ENCODE data around the gene SMARCC2. TPM values are rescaled to one million over a fixed set of nuclear protein-coding genes. Genes with fewer than 3 reads are reported as not detected.

The SMARCC2 gene
- total RNA-seq, 1 donor from 2014 or later: 105 TPM

DNA sequence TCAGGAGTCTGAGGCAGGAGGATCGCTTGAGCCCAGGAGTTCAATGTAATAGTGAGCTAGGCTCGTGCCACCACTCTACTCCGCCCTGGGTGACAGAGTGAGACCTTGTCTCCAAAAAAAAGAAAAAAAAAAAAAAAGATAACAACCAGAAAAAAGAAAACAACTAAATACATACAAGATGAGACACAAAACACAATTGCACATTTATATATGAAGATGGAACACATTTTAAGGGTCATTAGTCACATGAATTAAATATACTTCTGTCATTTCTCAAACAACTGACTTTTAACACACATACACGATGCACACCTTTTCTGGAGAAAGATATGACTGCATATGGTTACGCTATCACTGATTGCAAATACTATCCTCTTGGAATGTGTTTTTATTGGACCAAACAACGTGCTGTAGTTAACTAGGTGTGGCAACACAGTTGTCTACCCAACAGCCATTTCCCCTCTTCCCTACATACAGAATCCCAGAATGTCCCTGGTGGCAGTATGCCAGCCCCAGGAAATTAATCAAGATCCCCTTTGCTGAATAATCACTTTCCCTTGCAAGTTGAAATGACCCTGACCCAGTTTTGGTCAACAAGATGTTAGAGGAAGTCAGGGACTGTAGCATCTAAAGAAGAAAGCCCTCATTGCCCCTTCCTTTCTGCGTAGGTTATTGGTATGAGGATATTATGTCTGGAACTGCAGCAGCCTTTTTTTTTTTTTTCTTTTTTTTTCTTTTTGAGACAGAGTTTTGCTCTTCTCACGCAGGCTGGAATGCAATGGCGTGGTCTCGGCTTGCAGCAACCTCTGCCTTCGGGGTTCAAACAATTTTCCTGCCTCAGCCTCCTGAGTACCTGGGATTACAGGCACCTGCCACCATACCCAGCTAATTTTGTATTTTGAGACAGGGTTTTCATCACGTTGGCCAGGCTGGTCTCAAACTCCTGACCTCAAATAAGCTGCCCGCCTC, 42.5 kb downstream of the SMARCC2 start:
- Mint-ChIP-seq H3K27ac (ENCODE audit: unreplicated experiment) (peak overlapping the region; percentile 64), H3K9me3 (ENCODE audit: unreplicated experiment) (no peaks in the 10 kb centered on the region), H3K27me3 (ENCODE audit: unreplicated experiment) (peaks cover 8% of the 10 kb centered on the region), H3K4me3 (ENCODE audit: unreplicated experiment) (peak overlapping the region; percentile 60), H3K36me3 (ENCODE audit: low read depth, unreplicated experiment) (peaks cover 31% of the 10 kb centered on the region), H3K4me1 (ENCODE audit: unreplicated experiment) (peaks cover 48% of the 10 kb centered on the region)
- TF ChIP-seq, protein P1, sequence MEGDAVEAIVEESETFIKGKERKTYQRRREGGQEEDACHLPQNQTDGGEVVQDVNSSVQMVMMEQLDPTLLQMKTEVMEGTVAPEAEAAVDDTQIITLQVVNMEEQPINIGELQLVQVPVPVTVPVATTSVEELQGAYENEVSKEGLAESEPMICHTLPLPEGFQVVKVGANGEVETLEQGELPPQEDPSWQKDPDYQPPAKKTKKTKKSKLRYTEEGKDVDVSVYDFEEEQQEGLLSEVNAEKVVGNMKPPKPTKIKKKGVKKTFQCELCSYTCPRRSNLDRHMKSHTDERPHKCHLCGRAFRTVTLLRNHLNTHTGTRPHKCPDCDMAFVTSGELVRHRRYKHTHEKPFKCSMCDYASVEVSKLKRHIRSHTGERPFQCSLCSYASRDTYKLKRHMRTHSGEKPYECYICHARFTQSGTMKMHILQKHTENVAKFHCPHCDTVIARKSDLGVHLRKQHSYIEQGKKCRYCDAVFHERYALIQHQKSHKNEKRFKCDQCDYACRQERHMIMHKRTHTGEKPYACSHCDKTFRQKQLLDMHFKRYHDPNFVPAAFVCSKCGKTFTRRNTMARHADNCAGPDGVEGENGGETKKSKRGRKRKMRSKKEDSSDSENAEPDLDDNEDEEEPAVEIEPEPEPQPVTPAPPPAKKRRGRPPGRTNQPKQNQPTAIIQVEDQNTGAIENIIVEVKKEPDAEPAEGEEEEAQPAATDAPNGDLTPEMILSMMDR (IDR thresholded peaks at IDR 0.05; ENCODE audit: unreplicated experiment): no peak
- DNase-seq (ENCODE audit: low spot score): no peak

DNA sequence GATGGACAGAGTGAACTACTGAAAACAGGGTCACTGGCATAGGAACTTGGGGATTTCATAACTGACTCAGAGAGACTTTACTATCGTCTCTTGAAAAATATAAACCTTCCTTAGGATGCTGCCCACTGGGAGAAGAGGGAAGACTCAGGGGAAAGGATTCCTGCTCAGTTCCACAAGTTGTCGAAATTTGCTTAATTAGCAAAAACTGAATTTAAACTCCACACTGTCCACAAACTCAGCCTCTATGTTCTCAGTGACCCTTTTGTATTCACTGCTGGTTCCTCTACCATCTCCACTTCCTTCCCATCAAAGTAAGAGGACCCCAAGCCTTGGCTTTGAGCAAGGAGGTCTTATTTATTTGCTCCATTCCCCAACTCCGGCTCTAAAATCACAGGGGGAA, 44.1 kb downstream of the SMARCC2 start:
- Mint-ChIP-seq H3K4me1 (ENCODE audit: unreplicated experiment) (peaks cover 52% of the 10 kb centered on the region), H3K27me3 (ENCODE audit: unreplicated experiment) (peaks cover 8% of the 10 kb centered on the region), H3K4me3 (ENCODE audit: unreplicated experiment) (peak overlapping the region; percentile 47), H3K36me3 (ENCODE audit: low read depth, unreplicated experiment) (peaks cover 43% of the 10 kb centered on the region), H3K9me3 (ENCODE audit: unreplicated experiment) (no peaks in the 10 kb centered on the region), H3K27ac (ENCODE audit: unreplicated experiment) (no peak overlapping the region)
- DNase-seq (ENCODE audit: low spot score): no peak
- TF ChIP-seq, protein P1 (IDR thresholded peaks at IDR 0.05; ENCODE audit: unreplicated experiment): no peak

DNA sequence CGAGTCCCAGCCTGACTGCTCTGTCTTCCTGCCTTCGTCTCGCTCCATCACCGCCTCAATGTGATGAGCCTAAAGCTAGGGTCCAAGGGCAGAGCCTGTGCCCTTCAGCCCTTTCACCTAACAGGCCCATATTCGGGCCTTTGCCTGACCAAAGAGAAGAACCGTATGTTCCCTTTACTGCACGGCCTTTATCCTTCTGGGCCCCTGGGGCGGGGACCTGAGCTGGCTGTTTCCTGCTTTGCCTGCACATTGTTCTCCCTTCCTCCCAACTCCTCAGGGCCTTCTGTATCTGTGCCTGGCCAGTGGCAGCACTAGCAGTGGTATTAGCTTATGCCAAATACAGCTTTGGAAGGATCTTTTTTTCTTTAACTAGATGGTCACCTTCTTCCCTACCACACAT, 45.4 kb downstream of the SMARCC2 start:
- H3K4me3 Mint-ChIP-seq (ENCODE audit: unreplicated experiment): peak overlapping the region; percentile 83
- TF ChIP-seq, protein P1 (IDR thresholded peaks at IDR 0.05; ENCODE audit: unreplicated experiment): no peak
- peak overlapping the region; percentile 99 for H3K27ac Mint-ChIP-seq (ENCODE audit: unreplicated experiment)
- DNase-seq (ENCODE audit: low spot score): peak; percentile 50
- H3K9me3 Mint-ChIP-seq (ENCODE audit: unreplicated experiment): no peaks in the 10 kb centered on the region
- peaks cover 56% of the 10 kb centered on the region for H3K4me1 Mint-ChIP-seq (ENCODE audit: unreplicated experiment)
- H3K27me3 Mint-ChIP-seq (ENCODE audit: unreplicated experiment): peaks cover 8% of the 10 kb centered on the region
- peaks cover 54% of the 10 kb centered on the region for H3K36me3 Mint-ChIP-seq (ENCODE audit: low read depth, unreplicated experiment)

DNA sequence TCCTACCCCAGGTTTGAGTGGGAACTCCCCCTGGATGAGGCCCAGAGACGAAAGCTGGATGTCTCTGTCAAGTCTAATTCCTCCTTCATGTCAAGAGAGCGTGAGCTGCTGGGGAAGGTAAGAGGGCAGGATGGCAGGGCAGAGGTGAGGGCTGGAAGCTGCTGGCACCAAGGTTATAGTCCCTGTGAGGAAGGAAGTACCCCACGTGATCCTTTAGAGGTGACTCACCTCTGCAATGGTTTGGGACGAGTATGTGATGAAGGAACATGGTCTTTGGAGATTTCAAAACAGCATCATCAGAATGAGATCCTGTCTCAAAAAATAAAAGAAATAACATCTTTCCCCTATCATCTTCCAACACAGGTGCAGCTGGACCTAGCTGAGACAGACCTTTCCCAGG, 46.1 kb downstream of the SMARCC2 start:
- Mint-ChIP-seq H3K36me3 (ENCODE audit: low read depth, unreplicated experiment) (peaks cover 61% of the 10 kb centered on the region), H3K27ac (ENCODE audit: unreplicated experiment) (peak overlapping the region; percentile 99)

More for the DNA sequence above, 46.1 kb downstream of the SMARCC2 start:
- TF ChIP-seq, protein P1 (IDR thresholded peaks at IDR 0.05; ENCODE audit: unreplicated experiment): no peak
- Mint-ChIP-seq H3K27me3 (ENCODE audit: unreplicated experiment) (peaks cover 10% of the 10 kb centered on the region), H3K4me1 (ENCODE audit: unreplicated experiment) (peaks cover 56% of the 10 kb centered on the region), H3K9me3 (ENCODE audit: unreplicated experiment) (no peaks in the 10 kb centered on the region), H3K4me3 (ENCODE audit: unreplicated experiment) (peak overlapping the region; percentile 80)
- no peak for DNase-seq (ENCODE audit: low spot score)

Measured in endothelial cell (in vitro differentiated cells).